HG02885 (cell line): ENCODE results near the gene NAAA.
"Not testable (repeated sequence)": the region's sequence is repeated elsewhere in the genome, so short reads cannot be mapped to it uniquely, and the experiment has no call there.

Source experiments
- ATAC-seq: cut with Tn5 transposase; IDR thresholded peaks from one replicate; pipeline ENCODE4 v1.9.1; 2021; ENCODE audit warnings: mild to moderate bottlenecking; ENCODE audit not compliant: unreplicated experiment, poor library complexity

The NAAA gene

GRCh38 chr4:75940692-75941253 lies at the start of gene NAAA:
Gene NAAA (minus strand): TSS chr4:75941013. CDS start chr4:75940949, 64 bp downstream.
- peak; percentile 88 for ATAC-seq

GRCh38 chr4:75989846-75990528 lies 49.2 kb upstream of the NAAA start:
- ATAC-seq: no peak

- ATAC-seq: no peak
Observed at GRCh38 chr4:75985116-75985515, 44.3 kb upstream of the NAAA start.

- no peak for ATAC-seq
Observed at GRCh38 chr4:75980576-75980975, 39.8 kb upstream of the NAAA start.

- no peak for ATAC-seq
Observed at GRCh38 chr4:75976177-75976576, 35.4 kb upstream of the NAAA start.

- ATAC-seq: no peak
Observed at GRCh38 chr4:75973766-75974165, 33.0 kb upstream of the NAAA start.

- ATAC-seq: no peak
Observed at GRCh38 chr4:75968084-75968483, 27.3 kb upstream of the NAAA start.

- no peak for ATAC-seq
Observed at GRCh38 chr4:75963558-75963957, 22.7 kb upstream of the NAAA start.

- not testable (repeated sequence) for ATAC-seq
Observed at GRCh38 chr4:75962072-75962471, 21.3 kb upstream of the NAAA start.

- not testable (repeated sequence) for ATAC-seq
Observed at GRCh38 chr4:75958546-75958945, 17.7 kb upstream of the NAAA start.

- ATAC-seq: not testable (repeated sequence)
Observed at GRCh38 chr4:75954811-75955210, 14.0 kb upstream of the NAAA start.

GRCh38 chr4:75953509-75953908 lies 12.7 kb upstream of the NAAA start:
- ATAC-seq: no peak

- ATAC-seq: no peak
Observed at GRCh38 chr4:75950213-75950815, 9.5 kb upstream of the NAAA start.

- peak; percentile 83 for ATAC-seq
Observed at GRCh38 chr4:75948822-75949444, 8.1 kb upstream of the NAAA start.

- ATAC-seq: peak; percentile 63
Observed at GRCh38 chr4:75939890-75940691, 722 bp downstream of the NAAA start.

GRCh38 chr4:75935628-75936027 lies 5.2 kb downstream of the NAAA start:
- ATAC-seq: no peak

GRCh38 chr4:75930152-75930551 lies 10.7 kb downstream of the NAAA start:
- no peak for ATAC-seq

GRCh38 chr4:75924916-75925315 lies 15.9 kb downstream of the NAAA start:
- not testable (repeated sequence) for ATAC-seq

- ATAC-seq: no peak
Observed at GRCh38 chr4:75924309-75924827, 16.4 kb downstream of the NAAA start.

- no peak for ATAC-seq
Observed at GRCh38 chr4:75922588-75922987, 18.2 kb downstream of the NAAA start.
